Epithelial cell of proximal tubule (primary cell): ENCODE results near the gene ADAMTS15. TPM values are rescaled to one million over a fixed set of nuclear protein-coding genes. Genes with fewer than 3 reads are reported as not detected.

ENCODE experiments used
- DNase-seq: peaks from one replicate; pipeline ENCODE4 v3.0.0-alpha.2; 2011; ENCODE audit warnings: low read depth
- H3K4me3 ChIP-seq: 2 replicates; pipeline ENCODE4 v1.5.1; 2011; ENCODE audit warnings: low read depth, mild to moderate bottlenecking, low read length
- CTCF ChIP-seq: conservative IDR thresholded peaks from 2 replicates; pipeline ENCODE4 v1.5.1; 2012; ENCODE audit warnings: low read depth, mild to moderate bottlenecking, low read length
- total RNA-seq: library from RNA; depleted of rRNA; stranded (reverse); fragments of >200 nt; gene quantifications from 2 replicates; pipeline ENCODE4 v1.2.3, GENCODE V29; 2015

ADAMTS15 gene
- total RNA-seq, 1 donor from 2014 or later = 0.58 TPM

GRCh38 chr11:130520271-130520671 is 71.8 kb downstream of the ADAMTS15 start:
- DNase-seq = no peak
- TF ChIP-seq CTCF = no peak
- H3K4me3 ChIP-seq = no peak overlapping the region

- no peak overlapping the region for H3K4me3 ChIP-seq
- no peak for DNase-seq
- TF ChIP-seq CTCF = no peak
Observed at GRCh38 chr11:130522284-130522961, 74.0 kb downstream of the ADAMTS15 start.

- H3K4me3 ChIP-seq = no peak overlapping the region
- no peak for DNase-seq
- no peak for TF ChIP-seq CTCF
Observed at GRCh38 chr11:130523166-130523565, 74.7 kb downstream of the ADAMTS15 start.

- no peak for DNase-seq
- no peak overlapping the region for H3K4me3 ChIP-seq
- TF ChIP-seq CTCF = no peak
Observed at GRCh38 chr11:130523609-130524008, 75.2 kb downstream of the ADAMTS15 start.

GRCh38 chr11:130524132-130524790 is 75.8 kb downstream of the ADAMTS15 start:
- no peak for DNase-seq
- no peak overlapping the region for H3K4me3 ChIP-seq
- TF ChIP-seq CTCF = no peak

GRCh38 chr11:130525307-130525706 is 76.9 kb downstream of the ADAMTS15 start:
- H3K4me3 ChIP-seq = no peak overlapping the region
- DNase-seq = no peak
- TF ChIP-seq CTCF = no peak

Other genes with a start within 250 kb of the ADAMTS15 start
- gene ZBTB44, start 133.7 kb upstream of the ADAMTS15 start, total RNA-seq = 13.5 and 14.8 TPM in 2 replicates
- not detected in 2 replicates for gene ADAMTS8, start 20.0 kb upstream of the ADAMTS15 start, total RNA-seq